Measurements from ENCODE around the gene TMLHE. TPM values are rescaled to one million over a fixed set of nuclear protein-coding genes. Genes with fewer than 3 reads are reported as not detected.

TMLHE gene
- total RNA-seq, 1 donor from 2014 or later = 18.5 TPM

DNA sequence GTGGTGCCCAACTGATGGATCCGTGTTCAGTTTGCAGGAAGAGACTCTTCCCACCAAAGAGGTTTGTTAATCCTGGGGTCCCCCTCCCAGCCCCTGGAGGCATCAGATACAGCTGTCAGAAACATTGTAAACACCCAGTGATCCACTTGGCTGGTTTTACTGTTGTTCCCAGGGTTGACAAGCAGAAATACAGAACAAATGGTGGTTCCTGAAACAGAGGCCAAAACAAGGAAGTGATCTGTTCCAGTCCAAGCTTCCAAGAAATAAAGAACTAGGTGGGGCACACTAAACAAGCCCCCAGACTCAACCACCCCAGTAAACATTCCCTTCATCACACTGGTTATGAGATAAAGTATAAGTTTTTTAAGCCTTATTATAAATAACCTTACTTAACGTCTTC lies 1.4 kb downstream of the TMLHE start:
- Mint-ChIP-seq H3K27ac (no peak overlapping the region), H3K27me3 (no peaks in the 10 kb centered on the region), H3K9me3 (peaks cover 3% of the 10 kb centered on the region), H3K4me3 (peak overlapping the region; percentile 93), H3K4me1 (ENCODE audit: unreplicated experiment) (no peaks in the 10 kb centered on the region), H3K36me3 (peaks cover 12% of the 10 kb centered on the region)
- TF ChIP-seq, protein P1, sequence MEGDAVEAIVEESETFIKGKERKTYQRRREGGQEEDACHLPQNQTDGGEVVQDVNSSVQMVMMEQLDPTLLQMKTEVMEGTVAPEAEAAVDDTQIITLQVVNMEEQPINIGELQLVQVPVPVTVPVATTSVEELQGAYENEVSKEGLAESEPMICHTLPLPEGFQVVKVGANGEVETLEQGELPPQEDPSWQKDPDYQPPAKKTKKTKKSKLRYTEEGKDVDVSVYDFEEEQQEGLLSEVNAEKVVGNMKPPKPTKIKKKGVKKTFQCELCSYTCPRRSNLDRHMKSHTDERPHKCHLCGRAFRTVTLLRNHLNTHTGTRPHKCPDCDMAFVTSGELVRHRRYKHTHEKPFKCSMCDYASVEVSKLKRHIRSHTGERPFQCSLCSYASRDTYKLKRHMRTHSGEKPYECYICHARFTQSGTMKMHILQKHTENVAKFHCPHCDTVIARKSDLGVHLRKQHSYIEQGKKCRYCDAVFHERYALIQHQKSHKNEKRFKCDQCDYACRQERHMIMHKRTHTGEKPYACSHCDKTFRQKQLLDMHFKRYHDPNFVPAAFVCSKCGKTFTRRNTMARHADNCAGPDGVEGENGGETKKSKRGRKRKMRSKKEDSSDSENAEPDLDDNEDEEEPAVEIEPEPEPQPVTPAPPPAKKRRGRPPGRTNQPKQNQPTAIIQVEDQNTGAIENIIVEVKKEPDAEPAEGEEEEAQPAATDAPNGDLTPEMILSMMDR (conservative IDR thresholded peaks at IDR 0.05) = no peak
- no peak for DNase-seq (ENCODE audit: extremely low spot score, unreplicated experiment)

DNA sequence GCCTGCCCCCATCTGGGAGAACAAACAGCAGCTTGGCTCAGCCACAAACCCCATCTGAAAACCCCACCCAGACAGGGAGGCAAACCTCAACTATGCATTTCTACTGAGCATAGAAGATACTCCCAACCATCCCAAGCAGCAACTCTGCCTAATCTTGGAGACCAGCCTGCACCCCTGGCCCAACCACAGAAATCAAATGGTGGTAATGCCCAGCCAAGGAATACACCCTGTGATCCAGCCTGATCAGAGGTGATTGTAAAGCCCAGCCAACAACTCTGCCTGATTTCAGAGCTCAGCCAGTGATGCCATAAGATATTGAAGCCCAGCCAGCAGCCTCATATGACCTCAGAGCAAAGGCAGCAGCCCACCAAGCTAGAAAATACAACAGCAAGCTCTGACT lies 19.8 kb downstream of the TMLHE start:
- TF ChIP-seq, protein P1 (conservative IDR thresholded peaks at IDR 0.05) = no peak
- no peaks in the 10 kb centered on the region for H3K27me3 Mint-ChIP-seq
- peaks cover 10% of the 10 kb centered on the region for H3K9me3 Mint-ChIP-seq
- no peak overlapping the region for H3K27ac Mint-ChIP-seq
- H3K36me3 Mint-ChIP-seq = peaks cover 24% of the 10 kb centered on the region
- no peaks in the 10 kb centered on the region for H3K4me1 Mint-ChIP-seq (ENCODE audit: unreplicated experiment)
- H3K4me3 Mint-ChIP-seq = no peak overlapping the region
- DNase-seq (ENCODE audit: extremely low spot score, unreplicated experiment) = no peak

DNA sequence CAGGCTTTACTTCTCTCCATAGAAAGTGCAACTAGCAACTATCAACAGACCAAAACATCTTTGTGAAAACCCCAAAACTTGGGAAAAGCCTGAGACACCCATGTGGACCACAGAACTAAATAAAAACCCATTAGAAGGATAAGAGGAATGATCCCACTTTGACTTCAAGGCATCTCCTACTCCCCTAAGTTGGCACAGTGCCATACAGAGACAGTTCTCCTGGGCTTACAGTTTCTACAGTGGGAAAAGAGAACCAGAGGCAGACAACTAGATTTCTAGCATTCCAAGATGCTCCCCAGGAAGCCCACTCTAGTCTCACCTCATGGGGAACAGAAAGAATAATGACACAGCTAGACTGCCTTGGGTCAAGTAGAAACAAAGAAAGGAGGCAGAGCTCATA lies 20.4 kb downstream of the TMLHE start:
- TF ChIP-seq, protein P1 (conservative IDR thresholded peaks at IDR 0.05) = no peak
- DNase-seq (ENCODE audit: extremely low spot score, unreplicated experiment) = no peak
- Mint-ChIP-seq H3K27me3 (no peaks in the 10 kb centered on the region), H3K9me3 (peaks cover 11% of the 10 kb centered on the region), H3K4me3 (no peak overlapping the region), H3K36me3 (peaks cover 26% of the 10 kb centered on the region), H3K4me1 (ENCODE audit: unreplicated experiment) (no peaks in the 10 kb centered on the region), H3K27ac (no peak overlapping the region)

DNA sequence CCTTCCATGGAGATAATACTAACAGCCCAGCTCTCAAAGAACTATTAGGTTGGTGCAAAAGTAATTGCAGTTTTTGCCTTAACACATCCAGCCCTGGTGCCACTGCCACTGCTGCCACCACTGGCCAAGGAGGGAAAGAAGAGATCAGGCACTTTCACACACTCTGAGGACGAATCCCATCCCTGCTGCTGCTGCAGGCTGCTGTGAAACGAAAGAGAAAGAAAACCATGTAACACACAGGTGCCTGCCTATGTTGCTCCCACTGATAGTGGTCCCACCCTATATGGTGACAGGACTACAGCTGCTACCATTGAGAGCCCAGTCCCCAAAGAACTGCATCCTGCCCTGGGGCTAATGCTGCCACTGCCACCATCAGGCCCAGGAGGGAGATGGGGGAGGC lies 35.1 kb downstream of the TMLHE start:
- Mint-ChIP-seq H3K4me3 (no peak overlapping the region), H3K9me3 (no peaks in the 10 kb centered on the region), H3K36me3 (peaks cover 9% of the 10 kb centered on the region), H3K4me1 (ENCODE audit: unreplicated experiment) (no peaks in the 10 kb centered on the region), H3K27ac (no peak overlapping the region), H3K27me3 (no peaks in the 10 kb centered on the region)
- TF ChIP-seq, protein P1 (conservative IDR thresholded peaks at IDR 0.05) = no peak
- DNase-seq (ENCODE audit: extremely low spot score, unreplicated experiment) = no peak

DNA sequence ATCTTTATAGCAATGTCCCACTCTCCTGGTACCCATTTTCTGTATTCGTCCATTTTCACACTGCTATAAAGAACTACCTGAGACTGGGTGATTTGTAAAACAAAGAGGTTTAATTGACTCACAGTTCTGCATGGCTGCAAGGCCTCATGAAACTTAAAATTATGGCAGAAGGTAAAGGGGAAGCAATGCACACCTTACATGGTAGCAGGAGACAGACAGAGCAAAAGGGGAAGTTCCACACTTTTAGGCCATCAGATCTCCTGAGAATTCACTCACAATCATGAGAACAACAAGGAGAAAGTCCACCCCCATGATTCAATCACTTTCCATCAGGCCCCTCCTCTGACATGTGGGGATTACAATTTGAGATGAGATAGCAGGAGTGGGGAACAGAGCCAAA lies 49.7 kb downstream of the TMLHE start:
- H3K36me3 Mint-ChIP-seq = no peaks in the 10 kb centered on the region
- H3K27me3 Mint-ChIP-seq = no peaks in the 10 kb centered on the region
- H3K4me3 Mint-ChIP-seq = no peak overlapping the region
- TF ChIP-seq, protein P1 (conservative IDR thresholded peaks at IDR 0.05) = no peak
- DNase-seq (ENCODE audit: extremely low spot score, unreplicated experiment) = no peak
- H3K9me3 Mint-ChIP-seq = peaks cover 6% of the 10 kb centered on the region
- no peak overlapping the region for H3K27ac Mint-ChIP-seq
- H3K4me1 Mint-ChIP-seq (ENCODE audit: unreplicated experiment) = no peaks in the 10 kb centered on the region

DNA sequence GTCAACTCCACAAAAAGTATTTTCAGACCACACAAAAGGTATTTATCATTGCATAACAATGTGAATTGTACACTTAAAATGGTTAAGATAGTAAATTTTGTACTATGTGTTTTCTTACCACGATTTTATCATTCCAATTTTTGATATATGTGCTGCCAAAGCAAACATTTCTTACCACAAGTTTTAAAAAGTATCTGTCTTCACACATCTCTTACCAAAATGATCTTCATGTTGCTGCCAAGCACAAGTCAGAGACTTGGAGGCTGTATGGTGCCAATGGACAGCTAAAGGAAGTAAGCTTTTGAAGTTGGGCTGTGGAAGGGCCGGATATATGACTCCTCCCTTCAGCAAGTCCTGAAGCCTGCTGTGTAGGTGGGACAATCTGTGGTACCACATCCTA lies 67.9 kb downstream of the TMLHE start:
- Mint-ChIP-seq H3K4me3 (no peak overlapping the region), H3K36me3 (peaks cover 42% of the 10 kb centered on the region), H3K4me1 (ENCODE audit: unreplicated experiment) (no peaks in the 10 kb centered on the region), H3K9me3 (peaks cover 4% of the 10 kb centered on the region), H3K27ac (no peak overlapping the region), H3K27me3 (no peaks in the 10 kb centered on the region)
- DNase-seq (ENCODE audit: extremely low spot score, unreplicated experiment) = no peak
- TF ChIP-seq, protein P1 (conservative IDR thresholded peaks at IDR 0.05) = no peak
